CD14-positive monocyte (primary cell): ENCODE results near the gene MYH9. TPM values are rescaled to one million over a fixed set of nuclear protein-coding genes. Genes with fewer than 3 reads are reported as not detected.

Experiments used
- DNase-seq, 3 donors: peaks; one replicate each; pipeline ENCODE4 v3.0.0-alpha.2; 2011 to 2022
- H2AFZ ChIP-seq: 2 replicates; pipeline ENCODE4 v1.6.0; 2012; ENCODE audit warnings: mild to moderate bottlenecking, low read depth, low read length, inconsistent platforms; ENCODE audit not compliant: insufficient read depth, poor library complexity, severe bottlenecking
- H3K27ac ChIP-seq, 2 donors: 1 replicate in 1 of 2; 2 replicates in 1 of 2; pipeline ENCODE4 v1.5.1; 2012 to 2013; ENCODE audit warnings: low read length in 2 of 2, control low read depth in 1 of 2, inconsistent platforms in 1 of 2, low read depth in 1 of 2, mild to moderate bottlenecking in 1 of 2
- H3K27me3 ChIP-seq, 2 donors: one replicate each; pipeline versions ENCODE4 v1.6.0 to v1.6.1; 2011 to 2013; ENCODE audit warnings: low read length in 2 of 2; ENCODE audit not compliant: control insufficient read depth in 2 of 2, insufficient read depth in 2 of 2
- H3K36me3 ChIP-seq, 2 donors: replicated peaks in 1 of 2; 1 replicate in 1 of 2; 2 replicates in 1 of 2; pipeline versions ENCODE4 v1.5.1 to v1.6.1; 2012 to 2013; ENCODE audit warnings: low read length in 2 of 2, control low read depth in 1 of 2, inconsistent platforms in 1 of 2, mild to moderate bottlenecking in 1 of 2; ENCODE audit not compliant: insufficient read depth in 2 of 2, control insufficient read depth in 1 of 2
- H3K4me1 ChIP-seq, 2 donors: 1 replicate in 1 of 2; 2 replicates in 1 of 2; pipeline versions ENCODE4 v1.5.1 to v1.6.1; 2012 to 2013; ENCODE audit warnings: low read length in 2 of 2, control low read depth in 1 of 2, inconsistent platforms in 1 of 2, mild to moderate bottlenecking in 1 of 2, moderate library complexity in 1 of 2; ENCODE audit not compliant: insufficient read depth in 2 of 2, control insufficient read depth in 1 of 2
- H3K4me2 ChIP-seq: replicated peaks from 2 replicates; pipeline ENCODE3; 2012; ENCODE audit warnings: low read length, moderate library complexity, mild to moderate bottlenecking; ENCODE audit not compliant: poor library complexity, severe bottlenecking; ENCODE audit errors: extremely low read depth
- H3K4me3 ChIP-seq, 3 experiments: fragments of 200-600 bp in 1 of 3; sonication (generic) in 1 of 3; replicated peaks in 1 of 3; 1 replicate in 2 of 3; 2 replicates in 1 of 3; pipeline ENCODE4 v1.5.1; 2011 to 2013; ENCODE audit warnings: low read length in 3 of 3, mild to moderate bottlenecking in 3 of 3, control low read depth in 2 of 3, low read depth in 2 of 3, inconsistent platforms in 1 of 3, moderate library complexity in 1 of 3
- H3K79me2 ChIP-seq: 2 replicates; pipeline ENCODE4 v1.6.0; 2012; ENCODE audit warnings: mild to moderate bottlenecking, control low read depth, inconsistent platforms, low read length, moderate library complexity; ENCODE audit not compliant: insufficient read depth
- H3K9ac ChIP-seq: 2 replicates; pipeline ENCODE4 v1.6.0; 2017; ENCODE audit warnings: low read length, mild to moderate bottlenecking; ENCODE audit not compliant: insufficient read depth, poor library complexity, severe bottlenecking
- H3K9me3 ChIP-seq, 2 donors: replicated peaks in 1 of 2; 1 replicate in 1 of 2; 2 replicates in 1 of 2; pipeline versions ENCODE4 v1.5.1 to v1.6.1; 2012 to 2013; ENCODE audit warnings: low read length in 2 of 2, control low read depth in 1 of 2; ENCODE audit not compliant: control insufficient read depth in 1 of 2, insufficient read depth in 1 of 2
- H4K20me1 ChIP-seq: 2 replicates; pipeline ENCODE4 v1.6.0; 2012; ENCODE audit warnings: mild to moderate bottlenecking, low read length, control low read depth, moderate library complexity; ENCODE audit not compliant: insufficient read depth
- H3K27ac Mint-ChIP-seq, 7 donors: one replicate each; pipeline ENCODE4 v1.8.0; 2020; ENCODE audit warnings: mild to moderate bottlenecking in 7 of 7, mixed read lengths in 7 of 7, moderate library complexity in 6 of 7, inconsistent platforms in 2 of 7
- H3K27me3 Mint-ChIP-seq, 3 donors: one replicate each; pipeline ENCODE4 v1.8.0; 2021 to 2022; ENCODE audit warnings: low read depth in 3 of 3, mild to moderate bottlenecking in 3 of 3, mixed read lengths in 3 of 3, moderate library complexity in 3 of 3, inconsistent platforms in 1 of 3
- H3K36me3 Mint-ChIP-seq, 2 donors: one replicate each; pipeline ENCODE4 v1.8.0; 2020; ENCODE audit warnings: mixed read lengths in 2 of 2, inconsistent platforms in 1 of 2, mild to moderate bottlenecking in 1 of 2
- H3K4me1 Mint-ChIP-seq: one replicate; pipeline ENCODE4 v1.8.0; 2020; ENCODE audit warnings: mild to moderate bottlenecking, mixed read lengths
- H3K4me3 Mint-ChIP-seq, 2 donors: one replicate each; pipeline ENCODE4 v1.8.0; 2020; ENCODE audit warnings: mild to moderate bottlenecking in 2 of 2, mixed read lengths in 2 of 2, moderate library complexity in 1 of 2
- H3K9me3 Mint-ChIP-seq, 7 donors: one replicate each; pipeline ENCODE4 v1.8.0; 2020 to 2022; ENCODE audit warnings: mixed read lengths in 7 of 7, mild to moderate bottlenecking in 6 of 7, moderate library complexity in 6 of 7, inconsistent platforms in 2 of 7
- CTCF ChIP-seq: fragments of 200-600 bp; IDR thresholded peaks from one replicate; pipeline ENCODE4 v1.8.0; 2022; ENCODE audit warnings: antibody characterized with exemption, mild to moderate bottlenecking
- WGBS: methylation state at CpG from one replicate; pipeline ENCODE4 v1.1.5; 2013; ENCODE audit warnings: missing lambda C conversion rate; ENCODE audit not compliant: insufficient coverage; 5-methylcytosine and 5-hydroxymethylcytosine counted together
- intact Hi-C, 2 donors: fragments of 100-400 bp; cut with micrococcal nuclease; formaldehyde crosslinking; loops; one replicate each; pipeline versions ENCODE4 v1.15.0 to v1.15.1; 2023
- polyA plus RNA-seq, 3 donors: library from polyadenylated mRNA; depleted of rRNA in 1 of 3; unstranded in 2 of 3; stranded (reverse) in 1 of 3; fragments of 300-500 nt in 2 of 3; fragments of >200 nt in 1 of 3; fragmentation: Illumina TruSeq in 2 of 3; gene quantifications; 1 replicate in 2 of 3; 2 replicates in 1 of 3; pipeline ENCODE4 v1.2.3, GENCODE V29; 2012 to 2021

MYH9 gene
- polyA plus RNA-seq, 3 donors, result 35.6 to 163 (median 79.5) TPM

GRCh38 chr22:36377022-36377631, 10.6 kb downstream of the MYH9 start:
- Mint-ChIP-seq H3K4me3 (no peak overlapping the region), H3K4me1 (peaks cover 90% of the 10 kb centered on the region), H3K27ac (peak overlapping the region; percentile 35 to 86 (median 79)), H3K9me3 (no peaks in the 10 kb centered on the region), H3K27me3 (peaks cover 0 to 2% (median 0%) of the 10 kb centered on the region in 3 donors), H3K36me3 (peaks cover 34 to 62% of the 10 kb centered on the region in 2 donors)
- H4K20me1 ChIP-seq, result peaks cover 100% of the 10 kb centered on the region
- intact Hi-C loops, result no loop called here
- H3K36me3 ChIP-seq, result peaks cover 13 to 46% of the 10 kb centered on the region in 2 donors
- H3K4me2 ChIP-seq, result no peak overlapping the region
- H3K4me3 ChIP-seq, result no peak overlapping the region
- no peak overlapping the region for H3K9ac ChIP-seq
- no peak for DNase-seq
- H3K79me2 ChIP-seq, result peaks cover 100% of the 10 kb centered on the region
- peaks cover 90 to 93% of the 10 kb centered on the region in 2 donors for H3K4me1 ChIP-seq
- H3K27ac ChIP-seq, result peak overlapping the region; percentile 6 to 58
- no peaks in the 10 kb centered on the region for H3K27me3 ChIP-seq
- H3K9me3 ChIP-seq, result no peaks in the 10 kb centered on the region
- no peak for TF ChIP-seq CTCF
- 13% methylated on average over 10 of the region's 14 CpGs for WGBS
- H2AFZ ChIP-seq, result no peak overlapping the region

- peaks cover 100% of the 10 kb centered on the region for H3K79me2 ChIP-seq
- WGBS, result no CpG with 5 or more reads among the region's 3 CpGs
- TF ChIP-seq CTCF, result no peak
- DNase-seq, result no peak
- H3K4me1 Mint-ChIP-seq, result peaks cover 90% of the 10 kb centered on the region
- peaks cover 100% of the 10 kb centered on the region for H4K20me1 ChIP-seq
- no peak overlapping the region for H3K4me3 Mint-ChIP-seq
- H3K4me2 ChIP-seq, result no peak overlapping the region
- H3K27ac ChIP-seq, result peak overlapping the region; percentile 26 to 58
- H3K9me3 Mint-ChIP-seq, result no peaks in the 10 kb centered on the region
- H3K27me3 Mint-ChIP-seq, result peaks cover 0 to 2% (median 0%) of the 10 kb centered on the region in 3 donors
- no peaks in the 10 kb centered on the region for H3K27me3 ChIP-seq
- peak overlapping the region; percentile 35 to 86 (median 79) for H3K27ac Mint-ChIP-seq
- H3K36me3 ChIP-seq, result peaks cover 11 to 38% of the 10 kb centered on the region in 2 donors
- H3K4me3 ChIP-seq, result no peak overlapping the region
- intact Hi-C loops, result no loop called here
- peaks cover 92 to 93% of the 10 kb centered on the region in 2 donors for H3K4me1 ChIP-seq
- peaks cover 36 to 68% of the 10 kb centered on the region in 2 donors for H3K36me3 Mint-ChIP-seq
- H3K9me3 ChIP-seq, result no peaks in the 10 kb centered on the region
- H2AFZ ChIP-seq, result no peak overlapping the region
- H3K9ac ChIP-seq, result no peak overlapping the region
Measured at GRCh38 chr22:36376265-36376664, 11.5 kb downstream of the MYH9 start.
